ENCODE data around the gene MEGF6. TPM values are rescaled to one million over a fixed set of nuclear protein-coding genes. Genes with fewer than 3 reads are reported as not detected.

The MEGF6 gene
- total RNA-seq, 1 donor from 2014 or later, result 198 TPM

DNA sequence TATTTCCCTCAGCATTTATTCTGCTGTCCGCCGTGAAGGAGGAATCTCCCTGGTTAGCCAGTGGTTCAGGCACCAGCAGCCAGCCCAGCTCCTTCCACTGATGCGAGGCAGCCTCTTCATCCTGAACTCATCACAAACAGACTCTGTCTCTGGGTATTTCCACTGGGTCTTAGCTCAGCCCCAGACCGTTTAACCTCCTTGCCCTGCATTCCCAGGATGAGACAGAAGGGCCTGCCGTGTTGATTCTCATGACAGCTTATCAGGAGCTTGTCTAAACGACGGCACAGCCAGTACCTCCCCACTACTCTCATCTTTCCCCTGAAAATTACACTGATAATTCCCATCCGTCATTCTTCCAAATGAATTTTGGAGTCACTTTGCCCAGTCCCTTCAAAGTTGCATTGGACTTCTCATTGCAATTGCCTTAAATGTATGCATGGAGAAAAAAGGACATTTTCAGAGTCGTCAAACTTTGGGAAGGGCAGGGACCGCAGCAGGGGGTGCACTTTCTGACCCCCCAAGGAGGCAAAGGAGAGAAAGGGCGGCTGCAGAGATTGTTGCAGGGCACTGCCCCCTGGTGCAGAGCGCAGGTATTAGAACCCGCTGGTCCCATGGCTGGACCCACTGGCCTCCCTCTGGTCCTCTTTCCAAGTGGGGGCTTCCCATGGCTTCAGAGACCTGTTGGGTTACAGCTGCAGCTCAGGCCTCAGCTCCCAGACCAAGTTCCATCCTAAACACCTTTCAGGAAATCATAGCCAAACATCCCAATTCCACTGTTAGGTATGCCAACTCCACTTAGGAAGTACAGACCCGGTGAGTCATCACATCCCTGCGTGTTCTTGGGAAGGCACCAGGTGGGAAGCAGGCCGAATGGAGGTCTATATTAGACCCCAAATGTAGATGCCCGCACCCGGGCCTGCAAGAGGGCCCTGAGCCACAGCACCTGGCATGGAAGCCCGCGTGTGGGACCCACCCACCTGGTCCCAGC lies 3.7 kb upstream of the MEGF6 start:
- H3K9me3 Mint-ChIP-seq (ENCODE audit: unreplicated experiment), result no peaks in the 10 kb centered on the region
- DNase-seq (ENCODE audit: low spot score), result no peak
- TF ChIP-seq, protein P1, sequence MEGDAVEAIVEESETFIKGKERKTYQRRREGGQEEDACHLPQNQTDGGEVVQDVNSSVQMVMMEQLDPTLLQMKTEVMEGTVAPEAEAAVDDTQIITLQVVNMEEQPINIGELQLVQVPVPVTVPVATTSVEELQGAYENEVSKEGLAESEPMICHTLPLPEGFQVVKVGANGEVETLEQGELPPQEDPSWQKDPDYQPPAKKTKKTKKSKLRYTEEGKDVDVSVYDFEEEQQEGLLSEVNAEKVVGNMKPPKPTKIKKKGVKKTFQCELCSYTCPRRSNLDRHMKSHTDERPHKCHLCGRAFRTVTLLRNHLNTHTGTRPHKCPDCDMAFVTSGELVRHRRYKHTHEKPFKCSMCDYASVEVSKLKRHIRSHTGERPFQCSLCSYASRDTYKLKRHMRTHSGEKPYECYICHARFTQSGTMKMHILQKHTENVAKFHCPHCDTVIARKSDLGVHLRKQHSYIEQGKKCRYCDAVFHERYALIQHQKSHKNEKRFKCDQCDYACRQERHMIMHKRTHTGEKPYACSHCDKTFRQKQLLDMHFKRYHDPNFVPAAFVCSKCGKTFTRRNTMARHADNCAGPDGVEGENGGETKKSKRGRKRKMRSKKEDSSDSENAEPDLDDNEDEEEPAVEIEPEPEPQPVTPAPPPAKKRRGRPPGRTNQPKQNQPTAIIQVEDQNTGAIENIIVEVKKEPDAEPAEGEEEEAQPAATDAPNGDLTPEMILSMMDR (IDR thresholded peaks at IDR 0.05; ENCODE audit: unreplicated experiment), result peak; percentile 62
- H3K36me3 Mint-ChIP-seq (ENCODE audit: low read depth, unreplicated experiment), result peaks cover 7% of the 10 kb centered on the region
- H3K4me3 Mint-ChIP-seq (ENCODE audit: unreplicated experiment), result no peak overlapping the region
- peak overlapping the region; percentile 95 for H3K27ac Mint-ChIP-seq (ENCODE audit: unreplicated experiment)
- peaks cover 5% of the 10 kb centered on the region for H3K27me3 Mint-ChIP-seq (ENCODE audit: unreplicated experiment)
- H3K4me1 Mint-ChIP-seq (ENCODE audit: unreplicated experiment), result peaks cover 71% of the 10 kb centered on the region

- H3K4me1 Mint-ChIP-seq (ENCODE audit: unreplicated experiment), result peaks cover 64% of the 10 kb centered on the region
- no peak overlapping the region for H3K27ac Mint-ChIP-seq (ENCODE audit: unreplicated experiment)
- peak overlapping the region; percentile 86 for H3K4me3 Mint-ChIP-seq (ENCODE audit: unreplicated experiment)
- peaks cover 9% of the 10 kb centered on the region for H3K36me3 Mint-ChIP-seq (ENCODE audit: low read depth, unreplicated experiment)
- no peak for DNase-seq (ENCODE audit: low spot score)
- H3K9me3 Mint-ChIP-seq (ENCODE audit: unreplicated experiment), result no peaks in the 10 kb centered on the region
- peaks cover 6% of the 10 kb centered on the region for H3K27me3 Mint-ChIP-seq (ENCODE audit: unreplicated experiment)
- TF ChIP-seq, protein P1 (IDR thresholded peaks at IDR 0.05; ENCODE audit: unreplicated experiment), result no peak
These were observed 815 bp upstream of the MEGF6 start for GRCh38 chr1:3612123-3612522.

- DNase-seq (ENCODE audit: low spot score), result no peak
- H3K4me3 Mint-ChIP-seq (ENCODE audit: unreplicated experiment), result peak overlapping the region; percentile 98
- peaks cover 51% of the 10 kb centered on the region for H3K4me1 Mint-ChIP-seq (ENCODE audit: unreplicated experiment)
- H3K27ac Mint-ChIP-seq (ENCODE audit: unreplicated experiment), result peak overlapping the region; percentile 76
- H3K36me3 Mint-ChIP-seq (ENCODE audit: low read depth, unreplicated experiment), result peaks cover 7% of the 10 kb centered on the region
- no peaks in the 10 kb centered on the region for H3K9me3 Mint-ChIP-seq (ENCODE audit: unreplicated experiment)
- TF ChIP-seq, protein P1 (IDR thresholded peaks at IDR 0.05; ENCODE audit: unreplicated experiment), result no peak
- H3K27me3 Mint-ChIP-seq (ENCODE audit: unreplicated experiment), result peaks cover 6% of the 10 kb centered on the region
These were observed 660 bp downstream of the MEGF6 start for GRCh38 chr1:3610527-3611169.

DNA sequence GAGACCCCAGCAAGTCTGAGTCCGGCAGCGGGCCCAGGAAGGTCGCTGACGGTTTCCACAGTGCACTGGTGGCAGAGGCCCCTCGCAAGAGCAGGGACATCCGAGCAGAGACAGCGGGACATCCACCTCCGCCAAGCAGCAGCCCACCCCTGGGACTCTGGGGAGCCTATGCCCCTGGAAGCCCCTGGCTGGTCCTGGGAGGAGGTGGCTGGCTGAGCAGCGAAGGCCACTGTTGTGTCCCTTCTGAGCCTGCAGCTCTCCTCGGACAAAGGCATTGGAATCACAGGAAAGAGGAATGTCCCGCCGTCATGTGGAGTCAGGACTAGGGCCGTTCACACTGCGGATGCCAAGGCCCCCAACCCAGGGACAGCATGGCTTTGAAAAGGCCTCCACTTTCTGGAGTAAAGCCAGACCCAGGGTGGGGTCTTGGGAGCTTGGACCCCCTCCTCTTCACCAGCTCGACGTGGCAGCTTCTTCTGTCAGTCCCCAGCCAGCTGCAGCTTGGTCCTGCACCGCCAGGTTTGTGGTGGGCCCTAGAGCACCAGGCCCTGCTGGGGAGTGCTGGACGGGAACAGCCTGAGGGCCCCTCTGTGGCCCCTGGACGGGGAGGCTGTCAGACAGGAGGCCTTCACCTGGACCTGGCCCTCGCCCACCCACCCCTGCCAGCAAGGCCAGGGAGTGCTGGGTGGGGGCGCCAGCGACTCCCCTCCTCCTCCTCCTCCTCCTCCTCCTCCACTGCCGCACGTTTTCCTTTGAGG lies 1.4 kb downstream of the MEGF6 start:
- no peak for DNase-seq (ENCODE audit: low spot score)
- TF ChIP-seq, protein P1 (IDR thresholded peaks at IDR 0.05; ENCODE audit: unreplicated experiment), result no peak
- Mint-ChIP-seq H3K36me3 (ENCODE audit: low read depth, unreplicated experiment) (peaks cover 7% of the 10 kb centered on the region), H3K4me3 (ENCODE audit: unreplicated experiment) (peak overlapping the region; percentile 98), H3K9me3 (ENCODE audit: unreplicated experiment) (no peaks in the 10 kb centered on the region), H3K27ac (ENCODE audit: unreplicated experiment) (peak overlapping the region; percentile 76), H3K4me1 (ENCODE audit: unreplicated experiment) (peaks cover 47% of the 10 kb centered on the region), H3K27me3 (ENCODE audit: unreplicated experiment) (peaks cover 6% of the 10 kb centered on the region)

Data from endothelial cell (in vitro differentiated cells).